Esophagus muscularis mucosa (tissue), 4 donors: ENCODE measurements around the gene EGF.

Experiments
- EP300 ChIP-seq: sonication (generic); formaldehyde crosslinking; IDR thresholded peaks from one replicate; pipeline ENCODE4 v1.6.1; 2017; ENCODE audit warnings: antibody characterized with exemption
- POLR2A ChIP-seq: fragments of 450-650 bp; IDR thresholded peaks from one replicate; pipeline ENCODE4 v1.6.1; 2017; ENCODE audit warnings: antibody characterized with exemption, moderate library complexity, mild to moderate bottlenecking, low read depth
- POLR2AphosphoS5 ChIP-seq, 2 donors: sonication (generic); formaldehyde crosslinking; IDR thresholded peaks; one replicate each; pipeline ENCODE4 v1.6.1; 2017; ENCODE audit warnings: antibody characterized with exemption in 2 of 2
- TF ChIP-seq, protein P1 (sequence below), 3 experiments: fragments of 200-600 bp in 2 of 3; fragments of 450-650 bp in 1 of 3; sonication (generic) in 2 of 3; IDR thresholded peaks; one replicate each; pipeline ENCODE4 v1.5.1; 2017 to 2019; ENCODE audit warnings: antibody characterized with exemption in 3 of 3, mild to moderate bottlenecking in 2 of 3, moderate library complexity in 1 of 3

DNA sequence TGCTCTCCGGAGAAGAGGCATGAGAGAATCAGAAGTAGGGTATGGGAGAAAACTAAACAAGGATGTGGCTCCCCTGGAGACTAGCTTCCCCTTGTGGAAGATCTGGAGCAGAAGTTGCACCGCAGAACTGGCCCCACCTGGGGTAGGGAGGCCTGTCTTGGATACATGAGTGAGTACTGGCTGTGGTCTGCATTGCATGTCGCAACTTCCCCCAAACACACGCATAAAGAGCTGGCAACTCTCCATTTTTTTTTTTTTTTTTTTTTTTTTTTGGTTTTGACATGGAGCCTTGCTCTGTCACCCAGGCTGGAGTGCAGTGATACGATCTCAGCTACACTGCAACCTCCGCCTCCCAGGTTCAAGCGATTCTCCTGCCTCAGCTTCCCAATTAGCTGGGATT lies 119.9 kb downstream of the EGF start:
- TF ChIP-seq, protein P1, sequence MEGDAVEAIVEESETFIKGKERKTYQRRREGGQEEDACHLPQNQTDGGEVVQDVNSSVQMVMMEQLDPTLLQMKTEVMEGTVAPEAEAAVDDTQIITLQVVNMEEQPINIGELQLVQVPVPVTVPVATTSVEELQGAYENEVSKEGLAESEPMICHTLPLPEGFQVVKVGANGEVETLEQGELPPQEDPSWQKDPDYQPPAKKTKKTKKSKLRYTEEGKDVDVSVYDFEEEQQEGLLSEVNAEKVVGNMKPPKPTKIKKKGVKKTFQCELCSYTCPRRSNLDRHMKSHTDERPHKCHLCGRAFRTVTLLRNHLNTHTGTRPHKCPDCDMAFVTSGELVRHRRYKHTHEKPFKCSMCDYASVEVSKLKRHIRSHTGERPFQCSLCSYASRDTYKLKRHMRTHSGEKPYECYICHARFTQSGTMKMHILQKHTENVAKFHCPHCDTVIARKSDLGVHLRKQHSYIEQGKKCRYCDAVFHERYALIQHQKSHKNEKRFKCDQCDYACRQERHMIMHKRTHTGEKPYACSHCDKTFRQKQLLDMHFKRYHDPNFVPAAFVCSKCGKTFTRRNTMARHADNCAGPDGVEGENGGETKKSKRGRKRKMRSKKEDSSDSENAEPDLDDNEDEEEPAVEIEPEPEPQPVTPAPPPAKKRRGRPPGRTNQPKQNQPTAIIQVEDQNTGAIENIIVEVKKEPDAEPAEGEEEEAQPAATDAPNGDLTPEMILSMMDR (IDR thresholded peaks at IDR 0.05): no peak
- TF ChIP-seq POLR2A (no peak), EP300 (no peak), POLR2AphosphoS5 (IDR thresholded peaks at IDR 0.05) (no peak)
